ENCODE results near the gene PTPRN2.

DNA sequence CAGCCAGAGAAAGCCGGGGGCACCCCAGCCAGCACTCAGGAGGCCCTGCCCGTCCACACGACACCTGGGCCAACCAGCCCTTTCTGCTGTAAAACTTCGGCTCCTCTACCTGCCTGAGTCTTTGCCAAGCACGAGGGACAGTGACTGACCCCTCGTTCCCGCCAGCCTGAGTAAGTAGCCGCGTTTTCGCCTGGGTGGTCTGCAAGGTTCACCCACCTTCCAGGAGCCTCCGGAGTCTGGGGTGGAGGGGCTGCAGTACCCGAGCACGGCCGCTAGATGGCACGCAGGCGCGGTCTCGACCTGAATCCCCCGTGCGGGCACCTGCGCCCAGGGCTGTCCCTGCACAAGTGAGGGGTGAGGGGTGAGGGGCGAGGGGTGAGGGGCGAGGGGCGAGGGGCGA lies 192.7 kb downstream of the PTPRN2 start:
- TF ChIP-seq, protein P1, sequence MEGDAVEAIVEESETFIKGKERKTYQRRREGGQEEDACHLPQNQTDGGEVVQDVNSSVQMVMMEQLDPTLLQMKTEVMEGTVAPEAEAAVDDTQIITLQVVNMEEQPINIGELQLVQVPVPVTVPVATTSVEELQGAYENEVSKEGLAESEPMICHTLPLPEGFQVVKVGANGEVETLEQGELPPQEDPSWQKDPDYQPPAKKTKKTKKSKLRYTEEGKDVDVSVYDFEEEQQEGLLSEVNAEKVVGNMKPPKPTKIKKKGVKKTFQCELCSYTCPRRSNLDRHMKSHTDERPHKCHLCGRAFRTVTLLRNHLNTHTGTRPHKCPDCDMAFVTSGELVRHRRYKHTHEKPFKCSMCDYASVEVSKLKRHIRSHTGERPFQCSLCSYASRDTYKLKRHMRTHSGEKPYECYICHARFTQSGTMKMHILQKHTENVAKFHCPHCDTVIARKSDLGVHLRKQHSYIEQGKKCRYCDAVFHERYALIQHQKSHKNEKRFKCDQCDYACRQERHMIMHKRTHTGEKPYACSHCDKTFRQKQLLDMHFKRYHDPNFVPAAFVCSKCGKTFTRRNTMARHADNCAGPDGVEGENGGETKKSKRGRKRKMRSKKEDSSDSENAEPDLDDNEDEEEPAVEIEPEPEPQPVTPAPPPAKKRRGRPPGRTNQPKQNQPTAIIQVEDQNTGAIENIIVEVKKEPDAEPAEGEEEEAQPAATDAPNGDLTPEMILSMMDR (conservative IDR thresholded peaks at IDR 0.05 in 1 of 2, IDR thresholded peaks at IDR 0.05 in 1 of 2; ENCODE audit: low read depth in 1 of 2, low read length in 2 of 2) = peak in 1 of 2 donors; percentile 26
- no peak for TF ChIP-seq EZH2 (IDR thresholded peaks at IDR 0.05; ENCODE audit: low read length, missing control alignments)

All from fibroblast of lung (primary cell).